OCI-LY1 (cell line): Measurements from ENCODE around the gene HNRNPA2B1.
A peak's percentile ranks its signal among the peaks of the same experiment; 100 is the strongest.

Experiments
- H2AFZ ChIP-seq: fragments of 200-600 bp; sonication (generic), shearing (Covaris generic); 2 replicates; pipeline ENCODE4 v1.6.0; 2014; ENCODE audit warnings: antibody characterized with exemption, mild to moderate bottlenecking, low read length
- H3F3A ChIP-seq: fragments of 200-600 bp; sonication (generic), shearing (Covaris generic); 2 replicates; pipeline ENCODE4 v1.6.0; 2014; ENCODE audit warnings: mild to moderate bottlenecking, antibody characterized with exemption, low read length, moderate library complexity; ENCODE audit not compliant: insufficient read depth
- H3K27ac ChIP-seq: fragments of 200-600 bp; sonication (generic); 2 replicates; pipeline ENCODE4 v1.5.1; 2014; ENCODE audit warnings: low read length, mixed run types, mild to moderate bottlenecking, low read depth; ENCODE audit not compliant: poor library complexity, severe bottlenecking
- H3K27me3 ChIP-seq: fragments of 200-600 bp; sonication (generic); 2 replicates; pipeline ENCODE4 v1.6.0; 2014; ENCODE audit warnings: antibody characterized with exemption, mild to moderate bottlenecking, low read length, moderate library complexity; ENCODE audit not compliant: insufficient read depth
- H3K36me3 ChIP-seq: fragments of 200-600 bp; sonication (generic); 2 replicates; pipeline ENCODE4 v1.6.1; 2014; ENCODE audit warnings: mild to moderate bottlenecking, antibody characterized with exemption, low read length, moderate library complexity, mixed read lengths; ENCODE audit not compliant: insufficient read depth
- H3K4me1 ChIP-seq: fragments of 200-600 bp; sonication (generic); 2 replicates; pipeline ENCODE4 v1.5.1; 2014; ENCODE audit warnings: mild to moderate bottlenecking, low read length, moderate library complexity; ENCODE audit not compliant: insufficient read depth, severe bottlenecking
- H3K4me2 ChIP-seq: fragments of 200-600 bp; sonication (generic), shearing (Covaris generic); 2 replicates; pipeline ENCODE4 v1.6.1; 2014; ENCODE audit warnings: low read length
- H3K4me3 ChIP-seq: fragments of 200-600 bp; sonication (generic); 2 replicates; pipeline ENCODE4 v1.5.1; 2014; ENCODE audit warnings: low read length, low read depth, mild to moderate bottlenecking, mixed read lengths; ENCODE audit not compliant: poor library complexity, severe bottlenecking
- H3K79me2 ChIP-seq: fragments of 200-600 bp; shearing (Covaris generic); 2 replicates; pipeline ENCODE4 v1.6.1; 2016; ENCODE audit warnings: mixed run types, low read length, mixed read lengths; ENCODE audit not compliant: insufficient read depth
- H3K9ac ChIP-seq: fragments of 200-600 bp; sonication (generic), shearing (Covaris generic); 2 replicates; pipeline ENCODE4 v1.6.1; 2014; ENCODE audit warnings: mild to moderate bottlenecking, low read length, mixed read lengths
- H3K9me2 ChIP-seq: fragments of 200-600 bp; sonication (generic), shearing (Covaris generic); 2 replicates; pipeline ENCODE4 v1.6.1; 2014; ENCODE audit warnings: low read depth, mild to moderate bottlenecking, low read length, mixed read lengths
- H3K9me3 ChIP-seq: fragments of 200-600 bp; shearing (Covaris generic); 2 replicates; pipeline ENCODE4 v1.6.1; 2014; ENCODE audit warnings: low read length, mixed read lengths
- H4K20me1 ChIP-seq: fragments of 200-600 bp; sonication (generic), shearing (Covaris generic); 2 replicates; pipeline ENCODE4 v1.6.0; 2016; ENCODE audit warnings: mild to moderate bottlenecking, low read length; ENCODE audit not compliant: insufficient read depth
- EZH2 ChIP-seq: fragments of 200-600 bp; sonication (generic), shearing (Covaris generic); IDR thresholded peaks from 2 replicates; pipeline ENCODE4 v1.8.0; 2017; ENCODE audit warnings: borderline replicate concordance, mixed run types, mild to moderate bottlenecking, antibody characterized with exemption, low read length, moderate library complexity, mixed read lengths
- TF ChIP-seq, protein P1 (sequence below): fragments of 200-600 bp; sonication (generic), shearing (Covaris generic); IDR thresholded peaks from 2 replicates; pipeline ENCODE4 v1.5.1; 2017; ENCODE audit warnings: mild to moderate bottlenecking, antibody characterized with exemption, low read length, moderate library complexity, mixed read lengths

The HNRNPA2B1 gene

DNA sequence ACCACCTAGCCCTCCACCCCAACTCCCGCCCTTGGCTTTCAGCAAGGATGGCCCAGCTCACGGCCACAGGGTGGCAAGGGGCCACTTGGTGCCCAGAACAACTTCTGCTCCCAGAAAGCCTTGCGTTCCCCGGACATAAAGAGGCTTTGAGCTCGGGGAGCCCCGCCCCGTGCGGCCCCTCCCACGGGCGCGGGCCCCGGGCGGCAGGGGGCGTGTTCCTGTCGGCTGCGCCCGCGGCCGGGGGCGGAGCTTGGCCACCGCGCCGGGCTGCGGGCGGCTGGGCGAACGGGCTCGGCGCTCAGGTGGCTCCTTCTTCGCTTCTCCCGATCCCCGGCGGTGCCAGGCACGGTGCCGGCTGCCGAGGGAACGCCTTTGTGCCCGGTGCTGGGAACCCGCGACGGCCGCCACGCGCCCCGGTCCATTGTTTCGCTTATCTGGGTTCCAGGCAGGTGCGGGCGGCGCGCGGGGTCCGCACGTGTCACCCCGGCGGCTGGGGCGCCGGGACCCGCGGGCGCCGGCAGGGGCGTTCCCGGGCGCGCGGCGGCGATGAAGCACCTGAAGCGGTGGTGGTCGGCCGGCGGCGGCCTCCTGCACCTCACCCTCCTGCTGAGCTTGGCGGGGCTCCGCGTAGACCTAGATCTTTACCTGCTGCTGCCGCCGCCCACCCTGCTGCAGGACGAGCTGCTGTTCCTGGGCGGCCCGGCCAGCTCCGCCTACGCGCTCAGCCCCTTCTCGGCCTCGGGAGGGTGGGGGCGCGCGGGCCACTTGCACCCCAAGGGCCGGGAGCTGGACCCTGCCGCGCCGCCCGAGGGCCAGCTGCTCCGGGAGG, 48.4 kb downstream of the HNRNPA2B1 start, which contains the start of gene NFE2L3:
NFE2L3 (plus strand) TSS at position 246 of the 829 bp plus-strand sequence; CDS start at position 547, 301 bp downstream.
- no peaks in the 10 kb centered on the region for H3K36me3 ChIP-seq
- no peak for TF ChIP-seq EZH2
- TF ChIP-seq, protein P1, sequence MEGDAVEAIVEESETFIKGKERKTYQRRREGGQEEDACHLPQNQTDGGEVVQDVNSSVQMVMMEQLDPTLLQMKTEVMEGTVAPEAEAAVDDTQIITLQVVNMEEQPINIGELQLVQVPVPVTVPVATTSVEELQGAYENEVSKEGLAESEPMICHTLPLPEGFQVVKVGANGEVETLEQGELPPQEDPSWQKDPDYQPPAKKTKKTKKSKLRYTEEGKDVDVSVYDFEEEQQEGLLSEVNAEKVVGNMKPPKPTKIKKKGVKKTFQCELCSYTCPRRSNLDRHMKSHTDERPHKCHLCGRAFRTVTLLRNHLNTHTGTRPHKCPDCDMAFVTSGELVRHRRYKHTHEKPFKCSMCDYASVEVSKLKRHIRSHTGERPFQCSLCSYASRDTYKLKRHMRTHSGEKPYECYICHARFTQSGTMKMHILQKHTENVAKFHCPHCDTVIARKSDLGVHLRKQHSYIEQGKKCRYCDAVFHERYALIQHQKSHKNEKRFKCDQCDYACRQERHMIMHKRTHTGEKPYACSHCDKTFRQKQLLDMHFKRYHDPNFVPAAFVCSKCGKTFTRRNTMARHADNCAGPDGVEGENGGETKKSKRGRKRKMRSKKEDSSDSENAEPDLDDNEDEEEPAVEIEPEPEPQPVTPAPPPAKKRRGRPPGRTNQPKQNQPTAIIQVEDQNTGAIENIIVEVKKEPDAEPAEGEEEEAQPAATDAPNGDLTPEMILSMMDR, result peak; percentile 23; the same call in 1 of the 2 replicates
- no peaks in the 10 kb centered on the region for H3F3A ChIP-seq
- H3K9me2 ChIP-seq, result no peaks in the 10 kb centered on the region
- peak within 1 kb of the TSS; percentile 69 for H3K4me3 ChIP-seq
- H3K4me2 ChIP-seq, result peak within 1 kb of the TSS; percentile 94
- peaks cover 53% of the 10 kb centered on the region for H3K4me1 ChIP-seq
- H3K79me2 ChIP-seq, result peaks cover 35% of the 10 kb centered on the region
- H3K27ac ChIP-seq, result peak within 1 kb of the TSS; percentile 94
- H3K9ac ChIP-seq, result peak within 1 kb of the TSS; percentile 70
- H3K27me3 ChIP-seq, result no peaks in the 10 kb centered on the region
- 0 out of 2 replicates have a peak within 1 kb of the TSS, but pooled peaks have one; percentile 44 for H2AFZ ChIP-seq
- H4K20me1 ChIP-seq, result no peaks in the 10 kb centered on the region
- no peaks in the 10 kb centered on the region for H3K9me3 ChIP-seq

DNA sequence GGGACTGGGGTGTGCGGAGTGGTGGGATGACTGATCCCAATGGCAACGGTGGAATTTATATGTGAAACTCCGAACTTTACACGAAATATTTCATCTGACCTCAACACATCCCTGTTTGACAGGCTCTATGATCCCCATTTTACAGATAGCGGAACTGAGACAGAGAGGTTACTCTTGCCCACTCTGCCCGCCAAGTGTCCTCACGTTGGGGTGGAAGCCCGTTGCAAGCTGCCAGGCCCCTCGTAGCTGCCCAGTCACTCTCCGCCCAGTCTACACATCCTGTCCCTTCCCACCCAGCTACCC, 48.9 kb downstream of the HNRNPA2B1 start:
- Histone ChIP-seq H3K9ac (peak overlapping the region; percentile 66), H3K9me3 (peaks cover 2% of the 10 kb centered on the region; the same call in 1 of the 2 replicates), H3K4me2 (peak overlapping the region; percentile 94), H3K27ac (no peak overlapping the region), H3F3A (no peaks in the 10 kb centered on the region), H4K20me1 (no peaks in the 10 kb centered on the region), H3K27me3 (no peaks in the 10 kb centered on the region), H3K9me2 (no peaks in the 10 kb centered on the region), H3K36me3 (no peaks in the 10 kb centered on the region; the same call in 1 of the 2 replicates), H3K4me1 (peaks cover 48% of the 10 kb centered on the region), H2AFZ (0 out of 2 replicates have a peak overlapping the region, but pooled peaks have one; percentile 44), H3K79me2 (peaks cover 32% of the 10 kb centered on the region), H3K4me3 (peak overlapping the region; percentile 69)
- TF ChIP-seq, protein P1, result no peak
- TF ChIP-seq EZH2, result no peak

DNA sequence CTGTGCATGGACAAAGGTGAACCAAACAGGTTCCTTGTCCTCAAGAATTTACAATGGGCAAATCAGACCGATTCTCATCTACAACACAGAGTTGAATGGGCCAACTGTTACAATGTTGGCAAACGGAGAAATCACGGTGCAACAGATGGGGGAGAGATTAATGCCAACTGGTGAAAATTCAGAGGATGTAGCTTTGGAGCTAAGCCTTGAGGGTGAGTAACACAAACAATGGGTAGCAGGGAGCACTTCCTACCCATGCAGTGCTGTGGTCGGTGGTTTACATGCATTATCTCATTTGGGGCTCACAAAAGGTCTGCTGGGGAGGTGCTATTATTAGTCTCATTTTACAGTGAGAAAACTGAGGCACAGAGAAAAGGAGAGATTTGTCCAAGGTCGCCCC, 49.5 kb downstream of the HNRNPA2B1 start:
- Histone ChIP-seq H3K27me3 (no peaks in the 10 kb centered on the region), H3K36me3 (no peaks in the 10 kb centered on the region; the same call in 1 of the 2 replicates), H4K20me1 (no peaks in the 10 kb centered on the region), H3K9me2 (no peaks in the 10 kb centered on the region), H3K27ac (no peak overlapping the region), H3K4me3 (peak overlapping the region; percentile 69), H3K79me2 (peaks cover 27% of the 10 kb centered on the region), H3K9me3 (peaks cover 2% of the 10 kb centered on the region; the same call in 1 of the 2 replicates), H3K4me1 (peaks cover 43% of the 10 kb centered on the region), H3K4me2 (peak overlapping the region; percentile 94), H2AFZ (no peak overlapping the region), H3K9ac (peak overlapping the region; percentile 66; the same call in 1 of the 2 replicates), H3F3A (no peaks in the 10 kb centered on the region)
- TF ChIP-seq EZH2, result no peak
- TF ChIP-seq, protein P1, result no peak
